Fibroblast of the aortic adventitia (primary cell): ENCODE measurements around the gene KLRK1. TPM values are rescaled to one million over a fixed set of nuclear protein-coding genes. Genes with fewer than 3 reads are reported as not detected.
A peak's percentile ranks its signal among the peaks of the same experiment; 100 is the strongest.
"Not testable (repeated sequence)": the region's sequence is repeated elsewhere in the genome, so short reads cannot be mapped to it uniquely, and the experiment has no call there.

Experiments used
- DNase-seq: peaks from one replicate; pipeline ENCODE4 v3.0.0-alpha.2; 2010; ENCODE audit warnings: low read depth
- H3K4me3 ChIP-seq: 2 replicates; pipeline ENCODE4 v1.5.1; 2011; ENCODE audit warnings: low read depth, mild to moderate bottlenecking, control low read depth, low read length, moderate library complexity
- CTCF ChIP-seq: IDR thresholded peaks from 2 replicates; pipeline ENCODE4 v1.5.1; 2011; ENCODE audit warnings: mild to moderate bottlenecking, low read length, control low read depth, inconsistent platforms; ENCODE audit not compliant: insufficient read depth
- total RNA-seq: library from RNA; depleted of rRNA; stranded (reverse); fragments of >200 nt; gene quantifications from 2 replicates; pipeline ENCODE4 v1.2.3, GENCODE V29; 2012; ENCODE audit warnings: low replicate concordance

KLRK1 gene
- total RNA-seq, 1 donor = not detected

DNA sequence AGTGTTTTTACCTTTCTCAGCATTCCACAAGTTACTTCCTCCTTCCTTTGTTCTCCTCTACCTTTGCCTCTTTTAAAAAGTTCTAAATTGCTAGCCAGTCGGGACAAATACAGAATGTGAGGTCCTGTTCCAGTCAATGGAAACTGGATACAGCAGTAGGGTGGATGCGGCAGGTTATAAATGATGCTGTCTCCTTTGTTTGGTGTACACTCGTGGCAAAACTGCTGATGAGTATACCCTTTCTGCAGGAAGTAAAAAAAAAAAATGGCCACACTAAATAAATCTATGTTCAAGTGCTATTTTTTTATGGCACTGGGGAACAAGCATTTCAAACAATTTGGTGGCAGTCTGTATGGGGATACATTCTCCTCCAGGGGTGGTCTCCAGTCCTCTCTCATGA is 27.5 kb downstream of the KLRK1 start:
- no peak for DNase-seq
- TF ChIP-seq CTCF = no peak
- no peak overlapping the region for H3K4me3 ChIP-seq

- DNase-seq = peak; percentile 66
- TF ChIP-seq CTCF = no peak
- H3K4me3 ChIP-seq = no peak overlapping the region
Measured at GRCh38 chr12:10361622-10362021, 28.2 kb downstream of the KLRK1 start.

- no peak for DNase-seq
- TF ChIP-seq CTCF = no peak
- no peak overlapping the region for H3K4me3 ChIP-seq
Measured at GRCh38 chr12:10361084-10361483, 28.8 kb downstream of the KLRK1 start.

GRCh38 chr12:10358969-10359368 is 30.9 kb downstream of the KLRK1 start:
- H3K4me3 ChIP-seq = no peak overlapping the region
- DNase-seq = no peak
- TF ChIP-seq CTCF = no peak

DNA sequence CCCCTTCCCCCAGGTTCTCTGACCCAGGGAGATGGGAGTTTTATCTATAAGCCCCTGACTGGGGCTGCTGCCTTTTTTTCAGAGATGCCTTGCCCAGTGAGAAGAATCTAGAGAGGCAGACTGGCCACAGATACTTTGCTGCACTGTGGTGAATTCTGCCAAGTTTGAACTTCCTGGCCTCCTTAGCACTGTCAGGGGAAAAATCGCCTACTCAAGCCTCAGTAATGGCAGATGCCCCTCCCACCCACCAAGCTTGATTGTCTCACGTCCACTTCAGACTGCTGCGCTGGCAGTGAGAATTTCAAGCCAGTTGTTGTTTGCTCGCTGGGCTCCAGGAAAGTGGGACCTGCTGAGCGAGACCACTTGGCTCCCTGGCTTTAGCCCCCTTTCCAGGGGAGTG is 31.7 kb downstream of the KLRK1 start:
- no peak for DNase-seq
- no peak overlapping the region for H3K4me3 ChIP-seq
- no peak for TF ChIP-seq CTCF

DNA sequence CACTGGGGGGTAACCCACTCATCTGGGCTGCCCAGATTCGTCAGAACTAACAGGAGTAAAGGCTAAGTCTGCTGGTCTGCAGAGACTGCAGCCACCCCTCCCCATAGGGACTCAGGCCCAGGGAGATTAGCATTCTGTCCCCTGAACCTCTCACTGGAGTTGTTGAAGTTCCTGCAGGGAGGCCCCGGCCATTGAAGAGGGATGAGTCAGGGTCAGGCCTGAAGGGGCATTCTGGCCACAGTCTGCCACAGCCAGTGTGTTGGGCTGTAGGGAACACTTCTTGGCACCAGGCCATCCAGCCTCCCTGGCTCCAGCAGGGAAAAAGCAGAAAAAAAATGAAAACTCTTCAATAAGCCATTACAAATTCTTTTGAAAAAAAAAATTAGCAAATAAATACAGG is 35.3 kb downstream of the KLRK1 start:
- TF ChIP-seq CTCF = no peak
- DNase-seq = no peak
- no peak overlapping the region for H3K4me3 ChIP-seq

DNA sequence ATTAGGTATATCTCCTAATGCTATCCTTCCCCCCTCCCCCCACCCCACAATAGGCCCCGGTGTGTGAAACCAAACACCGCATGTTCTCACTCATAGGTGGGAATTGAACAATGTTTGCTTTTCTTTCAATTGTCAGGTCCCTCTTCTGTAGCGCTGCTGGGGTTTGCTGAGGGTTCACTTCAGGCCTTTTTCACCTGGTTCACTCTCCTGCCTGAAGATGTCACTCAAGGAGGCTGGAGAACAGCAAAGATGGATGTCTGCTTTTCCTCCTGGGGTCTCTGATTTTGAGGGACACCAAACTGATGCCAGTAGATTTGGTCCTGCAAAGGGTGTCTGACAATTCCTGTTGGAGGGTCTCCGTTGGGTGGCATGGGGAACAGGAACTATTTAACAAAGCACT is 35.8 kb downstream of the KLRK1 start:
- no peak for TF ChIP-seq CTCF
- DNase-seq = no peak
- no peak overlapping the region for H3K4me3 ChIP-seq

GRCh38 chr12:10351457-10351856 is 38.4 kb downstream of the KLRK1 start:
- not testable (repeated sequence) for H3K4me3 ChIP-seq, DNase-seq
